Measurements from ENCODE around the gene UGT1A5.

DNA sequence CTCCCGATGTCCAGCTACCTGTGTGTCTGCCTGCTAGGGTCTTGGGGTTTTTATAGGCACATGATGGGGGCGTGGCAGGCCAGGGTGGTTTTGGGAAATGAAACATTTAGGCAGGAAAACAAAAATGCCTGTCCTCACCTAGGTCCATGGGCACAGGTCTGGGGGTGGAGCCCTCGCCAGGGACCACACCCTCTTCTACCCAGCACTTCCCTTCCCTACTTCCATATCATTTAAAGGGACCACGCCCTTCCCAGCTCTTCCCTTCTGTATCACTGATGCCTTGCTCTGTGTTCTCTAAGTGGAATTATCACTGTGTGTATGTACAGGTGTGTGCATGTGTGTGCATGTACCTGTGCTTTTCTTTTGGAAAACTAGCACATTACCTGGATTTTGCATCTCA lies 53.7 kb downstream of the UGT1A5 start:
- TF ChIP-seq, protein P1, sequence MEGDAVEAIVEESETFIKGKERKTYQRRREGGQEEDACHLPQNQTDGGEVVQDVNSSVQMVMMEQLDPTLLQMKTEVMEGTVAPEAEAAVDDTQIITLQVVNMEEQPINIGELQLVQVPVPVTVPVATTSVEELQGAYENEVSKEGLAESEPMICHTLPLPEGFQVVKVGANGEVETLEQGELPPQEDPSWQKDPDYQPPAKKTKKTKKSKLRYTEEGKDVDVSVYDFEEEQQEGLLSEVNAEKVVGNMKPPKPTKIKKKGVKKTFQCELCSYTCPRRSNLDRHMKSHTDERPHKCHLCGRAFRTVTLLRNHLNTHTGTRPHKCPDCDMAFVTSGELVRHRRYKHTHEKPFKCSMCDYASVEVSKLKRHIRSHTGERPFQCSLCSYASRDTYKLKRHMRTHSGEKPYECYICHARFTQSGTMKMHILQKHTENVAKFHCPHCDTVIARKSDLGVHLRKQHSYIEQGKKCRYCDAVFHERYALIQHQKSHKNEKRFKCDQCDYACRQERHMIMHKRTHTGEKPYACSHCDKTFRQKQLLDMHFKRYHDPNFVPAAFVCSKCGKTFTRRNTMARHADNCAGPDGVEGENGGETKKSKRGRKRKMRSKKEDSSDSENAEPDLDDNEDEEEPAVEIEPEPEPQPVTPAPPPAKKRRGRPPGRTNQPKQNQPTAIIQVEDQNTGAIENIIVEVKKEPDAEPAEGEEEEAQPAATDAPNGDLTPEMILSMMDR (conservative IDR thresholded peaks at IDR 0.05; ENCODE audit: low read depth, low read length) = no peak
- TF ChIP-seq BHLHE40 (IDR thresholded peaks at IDR 0.05; ENCODE audit: low read depth, low read length) = no peak
